GM12878 (cell line): ENCODE results near the gene SORCS2. TPM values are rescaled to one million over a fixed set of nuclear protein-coding genes. Genes with fewer than 3 reads are reported as not detected.

Experiments used
- ATAC-seq: fragments of 200-7000 bp; cut with Tn5 transposase; 3 replicates; pipeline ENCODE4 v1.9.1; 2020; ENCODE audit warnings: mild to moderate bottlenecking, moderate library complexity
- BruUV-seq: library from RNA; stranded (reverse); fragments of 400-500 nt; replicated peaks from 2 replicates; lab custom pipeline; 2021; lab: Mats Ljungman, UMichigan
- CTCF ChIA-PET: fragments of 300-600 bp; sonication (Branson Sonifier 250); formaldehyde crosslinking; extraction: SDS; loops from one replicate; lab custom pipeline; 2021; ENCODE audit warnings: inconsistent platforms; lab: Yijun Ruan, JAX
- POLR2A ChIA-PET: fragments of 350-600 bp; formaldehyde crosslinking; extraction: SDS; loops from one replicate; lab custom pipeline; 2021; ENCODE audit warnings: inconsistent platforms; lab: Charles Lee
- RAD21 ChIA-PET: fragments of 300-600 bp; sonication (Branson Sonifier 250); formaldehyde crosslinking; loops from one replicate; lab custom pipeline; 2023; ENCODE audit warnings: antibody characterized with exemption; ENCODE audit not compliant: unreplicated experiment; lab: Charles Lee
- SMC1A ChIA-PET: fragments of 300-600 bp; sonication (Branson Sonifier 250); formaldehyde crosslinking; loops from one replicate; lab custom pipeline; 2023; ENCODE audit not compliant: unreplicated experiment, uncharacterized antibody; lab: Charles Lee
- DNase-seq: peaks from one replicate; pipeline ENCODE4 v3.0.0-alpha.2; 2011; ENCODE audit warnings: low read depth, low spot score
- FAIRE-seq: peaks from 3 replicates; lab custom pipeline; 2011; peaks lifted over from hg19 to GRCh38; lab: Jason Lieb, UNC
- H2AFZ ChIP-seq: 2 replicates; pipeline ENCODE4 v1.6.0; 2011; ENCODE audit warnings: low read depth, low read length, control low read depth; ENCODE audit not compliant: control insufficient read depth
- H3K27ac ChIP-seq: 2 replicates; pipeline ENCODE4 v1.5.1; 2011; ENCODE audit warnings: control low read depth; ENCODE audit not compliant: control insufficient read depth, insufficient read depth
- H3K27me3 ChIP-seq, 2 experiments: replicated peaks in 1 of 2; 2 replicates each; pipeline versions ENCODE4 v1.6.0 to v1.6.1; 2011; ENCODE audit warnings: low read length in 1 of 2; ENCODE audit not compliant: control insufficient read depth in 2 of 2, insufficient read depth in 2 of 2
- H3K36me3 ChIP-seq, 2 experiments: 2 replicates each; pipeline ENCODE4 v1.5.1; 2011; ENCODE audit warnings: low read length in 1 of 2; ENCODE audit not compliant: control insufficient read depth in 2 of 2, insufficient read depth in 2 of 2
- H3K4me1 ChIP-seq: 2 replicates; pipeline ENCODE4 v1.6.1; 2011; ENCODE audit warnings: mild to moderate bottlenecking, low read length, moderate library complexity, mixed read lengths; ENCODE audit not compliant: control insufficient read depth, insufficient read depth
- H3K4me2 ChIP-seq: 2 replicates; pipeline ENCODE4 v1.6.0; 2011; ENCODE audit warnings: control low read depth; ENCODE audit not compliant: control insufficient read depth, insufficient read depth
- H3K4me3 ChIP-seq: fragments of 200-600 bp; sonication (generic); 2 replicates; pipeline ENCODE4 v1.5.1; 2016
- H3K79me2 ChIP-seq: 2 replicates; pipeline ENCODE4 v1.6.0; 2011; ENCODE audit warnings: low read length; ENCODE audit not compliant: control insufficient read depth, insufficient read depth
- H3K9ac ChIP-seq: 2 replicates; pipeline ENCODE4 v1.8.0; 2011; ENCODE audit warnings: low read length, control low read depth, mixed read lengths; ENCODE audit not compliant: control insufficient read depth, insufficient read depth
- H3K9me3 ChIP-seq: replicated peaks from 3 replicates; pipeline ENCODE4 v1.5.1; 2011; ENCODE audit warnings: mild to moderate bottlenecking, low read length; ENCODE audit not compliant: control insufficient read depth, insufficient read depth
- H4K20me1 ChIP-seq: 2 replicates; pipeline ENCODE4 v1.6.0; 2011; ENCODE audit not compliant: control insufficient read depth, insufficient read depth
- BHLHE40 ChIP-seq, 2 experiments: fragments of 450-650 bp in 1 of 2; IDR thresholded peaks; 2 replicates each; pipeline ENCODE4 v1.6.1; 2011 to 2017; ENCODE audit warnings: low read depth in 2 of 2, borderline replicate concordance in 1 of 2, improper control_type of control experiment in 1 of 2, low read length in 1 of 2, mild to moderate bottlenecking in 1 of 2
- BMI1 ChIP-seq: fragments of 450-650 bp; IDR thresholded peaks from 2 replicates; pipeline ENCODE4 v1.6.1; 2016; ENCODE audit warnings: mild to moderate bottlenecking, moderate library complexity, borderline replicate concordance
- CEBPZ ChIP-seq: fragments of 150-350 bp; IDR thresholded peaks from 2 replicates; pipeline ENCODE4 v1.6.1; 2016; ENCODE audit warnings: low read depth, low read length
- CHD2 ChIP-seq: IDR thresholded peaks from 2 replicates; pipeline ENCODE4 v1.6.1; 2011; ENCODE audit warnings: low read depth, low read length, improper control_type of control experiment, borderline replicate concordance
- ETV6 ChIP-seq, 2 experiments: fragments of 450-650 bp in 1 of 2; IDR thresholded peaks in 1 of 2; conservative IDR thresholded peaks in 1 of 2; 2 replicates each; pipeline ENCODE4 v1.6.1; 2014; ENCODE audit warnings: antibody characterized with exemption in 1 of 2, borderline replicate concordance in 1 of 2, low read depth in 1 of 2, mild to moderate bottlenecking in 1 of 2, moderate library complexity in 1 of 2
- FOXK2 ChIP-seq: fragments of 450-650 bp; IDR thresholded peaks from 2 replicates; pipeline ENCODE4 v1.6.1; 2017; ENCODE audit warnings: mild to moderate bottlenecking, moderate library complexity
- POLR2AphosphoS2 ChIP-seq: IDR thresholded peaks from 2 replicates; pipeline ENCODE4 v1.6.1; 2011; ENCODE audit warnings: low read depth, mild to moderate bottlenecking, low read length, improper control_type of control experiment, moderate library complexity
- RB1 ChIP-seq: fragments of 450-650 bp; formaldehyde crosslinking; IDR thresholded peaks from 2 replicates; pipeline ENCODE4 v1.6.1; 2017; ENCODE audit warnings: mild to moderate bottlenecking, borderline replicate concordance
- REST ChIP-seq: IDR thresholded peaks from 2 replicates; pipeline ENCODE4 v1.6.1; 2012; ENCODE audit warnings: mild to moderate bottlenecking, low read depth, low read length
- RUNX3 ChIP-seq: IDR thresholded peaks from 2 replicates; pipeline ENCODE4 v1.6.1; 2012; ENCODE audit warnings: low read length, inconsistent platforms
- SKIL ChIP-seq: fragments of 450-650 bp; IDR thresholded peaks from 2 replicates; pipeline ENCODE4 v1.6.1; 2017; ENCODE audit warnings: mild to moderate bottlenecking, low read depth, inconsistent platforms; ENCODE audit not compliant: poor library complexity, severe bottlenecking
- SUPT20H ChIP-seq: IDR thresholded peaks from 2 replicates; pipeline ENCODE4 v1.6.1; 2011; ENCODE audit warnings: low read depth, mild to moderate bottlenecking, low read length, moderate library complexity, borderline replicate concordance; ENCODE audit not compliant: control insufficient read depth
- SUZ12 ChIP-seq: fragments of 200-600 bp; sonication (generic); IDR thresholded peaks from one replicate; pipeline ENCODE4 v1.6.1; 2018; ENCODE audit warnings: antibody characterized with exemption, mild to moderate bottlenecking; ENCODE audit not compliant: unreplicated experiment
- ZBED1 ChIP-seq: IDR thresholded peaks from 2 replicates; pipeline ENCODE4 v1.6.1; 2016; ENCODE audit warnings: borderline replicate concordance
- WGBS: methylation state at CpG from one replicate; pipeline ENCODE4 v1.1.6; 2016; ENCODE audit warnings: low lambda C conversion rate; ENCODE audit not compliant: insufficient replicate concordance, insufficient coverage; ENCODE audit errors: missing lambda C conversion rate; 5-methylcytosine and 5-hydroxymethylcytosine counted together
- in situ Hi-C: fragments of 300-500 bp; cut with MboI; formaldehyde crosslinking; loops from 9 replicates; pipeline ENCODE4 v1.14.3; 2018; ENCODE audit warnings: mixed read lengths
- intact Hi-C: fragments of 100-400 bp; cut with micrococcal nuclease; formaldehyde crosslinking; loops from one replicate; pipeline ENCODE4 v1.14.2; 2022; ENCODE audit not compliant: unreplicated experiment
- polyA plus RNA-seq, 11 experiments: library from polyadenylated mRNA; depleted of rRNA in 4 of 11; unstranded in 6 of 11; stranded (reverse) in 5 of 11; fragments of >200 nt; fragmentation: Nextera tagmentation in 4 of 11; fragmentation: Illumina TruSeq in 1 of 11; extraction: Ambion mirVana in 4 of 11; extraction: Trizol in 1 of 11; gene quantifications; 1 replicate in 1 of 11; 2 replicates in 10 of 11; pipeline versions ENCODE4 v1.2.1 to v1.2.3, GENCODE V29; 2011 to 2016; ENCODE audit warnings: inconsistent platforms in 2 of 11, missing spikeins in 2 of 11, low read depth in 1 of 11
- total RNA-seq, 4 experiments: library from RNA; depleted of rRNA in 3 of 4; stranded (reverse); fragments of >200 nt in 3 of 4; fragmentation: Illumina TruSeq in 1 of 4; extraction: Trizol in 1 of 4; gene quantifications; 2 replicates each; pipeline versions ENCODE4 v1.2.1 to v1.2.3, GENCODE V29; 2013 to 2021

Gene SORCS2
- total and polyA plus RNA-seq, 10 of the 15 experiments (the other 5 are each of a cell fraction or from before 2014, with no cell fraction given): 0.01 to 0.15 (median 0.05) TPM; not detected in 5

- no peak overlapping the region for H3K4me2 ChIP-seq
- ChIA-PET SMC1A (no interaction called here), RAD21 (no interaction called here), CTCF (no interaction called here), POLR2A (no interaction called here)
- no peak overlapping the region for H3K27ac ChIP-seq
- no peaks in the 10 kb centered on the region for H3K4me1 ChIP-seq
- no peak overlapping the region for H3K4me3 ChIP-seq
- no peak overlapping the region for H3K9ac ChIP-seq
- 39% methylated on average over 19 of the region's 19 CpGs for WGBS
- no peaks in the 10 kb centered on the region; a peak in 1 of 4 replicates for H3K27me3 ChIP-seq
- H3K79me2 ChIP-seq: no peaks in the 10 kb centered on the region
- intact Hi-C loops: loop anchor here (5.0 kb wide), 1 partner anchor 147 kb away; the partner anchor contains the start of gene SORCS2
- DNase-seq: no peak
- H3K36me3 ChIP-seq: no peaks in the 10 kb centered on the region
- BruUV-seq: no TSS peak
- ATAC-seq: no peak
- in situ Hi-C loops: no loop called here
- H2AFZ ChIP-seq: no peak overlapping the region
- H3K9me3 ChIP-seq: no peaks in the 10 kb centered on the region
- no peaks in the 10 kb centered on the region; the same call in 1 of the 2 replicates for H4K20me1 ChIP-seq
- FAIRE-seq: no peak
- TF ChIP-seq BMI1 (no peak), RB1 (no peak), ETV6 (conservative IDR thresholded peaks at IDR 0.05 in 1 of 2, IDR thresholded peaks at IDR 0.05 in 1 of 2; ENCODE audit: borderline replicate concordance in 1 of 2, low read depth in 1 of 2) (no peak), POLR2AphosphoS2 (no peak), CEBPZ (no peak), SUZ12 (no peak), SUPT20H (no peak), FOXK2 (no peak), CHD2 (no peak), SKIL (no peak), REST (no peak), RUNX3 (no peak), BHLHE40 (IDR thresholded peaks at IDR 0.05; ENCODE audit: borderline replicate concordance in 1 of 2, low read depth in 2 of 2, low read length in 1 of 2) (no peak), ZBED1 (no peak)
Observed at GRCh38 chr4:7338876-7339623, 146.7 kb downstream of the SORCS2 start.
